GM12874 (cell line): Measurements from ENCODE around the gene MKI67.

Source experiments
- TF ChIP-seq, protein P1 (sequence below): IDR thresholded peaks from 2 replicates; pipeline ENCODE4 v1.5.1; 2011; ENCODE audit warnings: low read depth, mild to moderate bottlenecking, control low read depth, low read length, moderate library complexity; ENCODE audit not compliant: insufficient read depth

Gene MKI67

DNA sequence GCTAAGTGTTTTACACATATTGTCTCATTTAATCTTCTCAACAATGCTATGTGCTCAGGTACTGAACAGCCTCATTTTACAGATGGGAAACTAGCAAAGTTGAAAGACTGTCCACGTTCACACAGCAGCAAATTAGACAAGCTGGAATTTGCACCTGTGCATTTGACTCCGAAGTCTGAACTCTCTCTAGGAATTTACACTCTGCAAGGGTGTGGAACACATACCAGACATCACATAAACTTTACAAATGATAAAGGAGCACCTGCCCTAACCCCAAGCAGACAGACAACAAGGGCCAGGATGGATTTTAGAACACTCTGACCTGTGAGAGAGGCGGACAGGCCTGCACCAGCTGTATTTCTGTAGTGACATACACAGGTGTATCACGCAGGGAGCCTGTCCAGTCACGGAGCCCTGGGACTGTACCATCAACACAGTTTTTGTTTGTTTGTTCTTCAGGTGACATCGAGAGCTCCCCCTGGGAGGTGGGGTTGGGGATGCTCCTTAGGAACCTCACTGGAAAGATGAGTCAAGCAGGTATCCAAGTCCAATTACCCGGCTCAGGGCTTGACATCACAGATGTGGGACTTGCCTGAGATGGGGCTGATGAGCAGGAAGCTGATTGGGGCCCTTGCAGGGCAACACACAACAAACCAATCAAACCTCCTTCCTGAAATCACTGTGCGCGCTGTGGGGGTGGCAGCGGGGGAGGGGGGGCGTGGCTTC lies 31.0 kb downstream of the MKI67 start:
- TF ChIP-seq, protein P1, sequence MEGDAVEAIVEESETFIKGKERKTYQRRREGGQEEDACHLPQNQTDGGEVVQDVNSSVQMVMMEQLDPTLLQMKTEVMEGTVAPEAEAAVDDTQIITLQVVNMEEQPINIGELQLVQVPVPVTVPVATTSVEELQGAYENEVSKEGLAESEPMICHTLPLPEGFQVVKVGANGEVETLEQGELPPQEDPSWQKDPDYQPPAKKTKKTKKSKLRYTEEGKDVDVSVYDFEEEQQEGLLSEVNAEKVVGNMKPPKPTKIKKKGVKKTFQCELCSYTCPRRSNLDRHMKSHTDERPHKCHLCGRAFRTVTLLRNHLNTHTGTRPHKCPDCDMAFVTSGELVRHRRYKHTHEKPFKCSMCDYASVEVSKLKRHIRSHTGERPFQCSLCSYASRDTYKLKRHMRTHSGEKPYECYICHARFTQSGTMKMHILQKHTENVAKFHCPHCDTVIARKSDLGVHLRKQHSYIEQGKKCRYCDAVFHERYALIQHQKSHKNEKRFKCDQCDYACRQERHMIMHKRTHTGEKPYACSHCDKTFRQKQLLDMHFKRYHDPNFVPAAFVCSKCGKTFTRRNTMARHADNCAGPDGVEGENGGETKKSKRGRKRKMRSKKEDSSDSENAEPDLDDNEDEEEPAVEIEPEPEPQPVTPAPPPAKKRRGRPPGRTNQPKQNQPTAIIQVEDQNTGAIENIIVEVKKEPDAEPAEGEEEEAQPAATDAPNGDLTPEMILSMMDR = no peak

DNA sequence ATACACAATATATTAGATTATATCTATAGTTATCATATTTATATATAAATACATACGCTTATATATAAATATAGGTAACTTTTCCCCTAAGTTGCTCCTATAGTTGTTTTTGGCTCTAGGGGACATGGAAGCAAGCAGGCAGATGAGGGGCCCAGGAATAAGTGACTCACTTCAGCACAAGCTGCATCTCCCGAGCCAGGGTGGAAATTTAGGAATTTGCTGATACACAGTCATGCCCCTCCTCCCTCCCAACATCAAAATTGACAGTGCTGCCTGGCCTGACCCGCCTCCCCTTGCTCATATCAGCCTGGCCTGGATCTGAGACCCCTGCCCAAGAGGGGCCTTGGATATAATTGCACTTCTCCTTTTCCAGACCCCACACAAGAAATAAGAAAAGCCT lies 33.8 kb downstream of the MKI67 start:
- TF ChIP-seq, protein P1 = no peak

DNA sequence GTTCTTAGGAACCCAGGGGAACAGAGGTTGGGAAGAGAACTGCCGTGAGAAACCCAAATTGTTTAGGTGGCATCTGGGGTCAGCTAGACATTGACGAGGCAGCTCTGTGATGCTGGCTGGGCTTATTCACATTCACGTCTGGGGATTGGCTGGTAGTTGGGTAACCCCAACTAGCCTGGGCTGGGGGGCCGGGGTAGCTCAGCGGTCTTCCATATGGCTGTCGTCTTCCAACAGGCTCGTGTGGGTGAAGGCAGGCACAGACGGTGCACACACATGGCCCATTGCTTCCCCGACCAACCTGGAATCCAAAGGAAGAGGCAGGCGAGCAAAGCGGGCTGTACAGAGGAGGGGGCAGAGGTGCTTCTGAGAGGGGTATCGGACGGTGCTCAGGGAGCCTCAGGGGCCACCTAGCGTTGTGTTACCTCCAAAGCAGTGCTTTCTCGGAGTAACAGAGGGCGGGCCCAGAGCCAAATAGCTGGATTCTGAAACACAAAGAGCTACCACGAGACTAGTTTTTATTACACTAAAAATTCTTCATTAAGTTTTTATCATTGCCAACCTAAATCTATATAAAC lies 34.5 kb downstream of the MKI67 start:
- TF ChIP-seq, protein P1 = no peak

DNA sequence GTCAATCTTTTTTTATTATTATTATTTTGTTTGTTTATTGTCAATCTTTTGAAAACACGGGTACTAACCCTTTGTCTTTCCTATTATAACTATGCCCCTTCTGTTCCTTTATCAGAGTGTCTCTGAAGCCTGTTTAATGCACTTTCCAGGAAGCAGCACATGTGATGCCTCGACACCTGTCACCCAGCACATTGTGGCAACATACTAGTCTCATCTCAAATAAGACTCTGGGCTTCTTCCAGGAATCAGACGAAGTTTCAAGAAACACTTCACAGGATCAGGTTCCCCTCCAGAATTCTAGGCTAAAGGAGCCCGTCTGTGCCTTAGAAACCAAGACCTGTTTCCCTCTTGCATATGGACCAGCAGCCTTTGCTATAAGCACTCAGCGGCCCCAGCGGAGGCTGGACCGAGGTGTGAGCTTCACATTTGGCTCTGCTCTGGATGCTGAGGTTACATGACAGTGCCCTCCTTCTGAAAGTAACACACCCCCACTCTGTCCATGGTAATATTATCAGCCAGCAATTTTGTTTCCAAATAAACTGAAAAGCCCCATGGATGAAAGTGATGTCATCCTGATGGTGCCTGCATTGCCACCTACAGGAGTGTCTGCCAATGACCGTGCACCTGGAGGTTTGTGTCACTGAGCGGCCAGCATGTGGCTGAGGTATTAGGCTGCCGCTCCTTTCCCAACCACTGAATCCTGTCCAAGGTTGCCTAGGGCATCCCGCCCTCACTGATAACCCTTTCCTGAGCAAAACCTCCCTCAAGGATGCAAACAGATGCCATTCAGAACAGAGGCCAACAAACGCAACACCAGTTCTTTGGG lies 38.1 kb downstream of the MKI67 start:
- TF ChIP-seq, protein P1 = no peak

DNA sequence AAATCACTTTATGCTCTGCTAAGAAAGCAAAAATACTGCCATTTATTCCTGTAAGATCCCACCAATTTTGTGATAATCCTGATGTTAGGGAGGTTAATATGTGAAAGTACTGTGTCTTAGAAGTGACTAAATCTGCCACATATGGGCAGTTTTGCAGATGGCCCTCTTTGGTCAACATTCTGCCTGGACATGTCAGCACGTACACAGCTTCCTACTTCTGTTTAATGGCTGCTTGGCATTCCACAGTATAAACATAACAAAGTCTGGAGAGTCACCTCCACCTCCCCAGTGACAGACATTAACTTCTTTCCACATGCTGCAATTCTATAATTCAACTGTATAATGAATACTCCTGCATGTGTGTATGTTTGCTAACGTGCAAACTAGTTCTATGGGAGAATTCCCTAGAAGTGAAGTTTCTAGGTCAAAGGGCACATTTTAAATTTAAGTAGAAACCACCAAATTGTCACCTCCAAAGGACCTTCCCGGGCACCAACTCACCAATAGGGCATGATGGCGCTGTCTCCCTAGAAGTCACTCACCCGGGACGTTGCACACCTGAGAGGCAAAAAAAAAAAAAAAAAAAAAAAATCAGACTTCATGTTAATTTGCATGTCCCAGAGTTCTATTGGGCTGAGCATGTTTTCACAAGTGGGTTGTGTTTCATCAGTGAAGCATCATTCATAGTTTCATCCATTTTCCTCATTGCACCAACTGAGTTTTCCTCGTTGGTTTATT lies 38.9 kb downstream of the MKI67 start:
- TF ChIP-seq, protein P1 = no peak

DNA sequence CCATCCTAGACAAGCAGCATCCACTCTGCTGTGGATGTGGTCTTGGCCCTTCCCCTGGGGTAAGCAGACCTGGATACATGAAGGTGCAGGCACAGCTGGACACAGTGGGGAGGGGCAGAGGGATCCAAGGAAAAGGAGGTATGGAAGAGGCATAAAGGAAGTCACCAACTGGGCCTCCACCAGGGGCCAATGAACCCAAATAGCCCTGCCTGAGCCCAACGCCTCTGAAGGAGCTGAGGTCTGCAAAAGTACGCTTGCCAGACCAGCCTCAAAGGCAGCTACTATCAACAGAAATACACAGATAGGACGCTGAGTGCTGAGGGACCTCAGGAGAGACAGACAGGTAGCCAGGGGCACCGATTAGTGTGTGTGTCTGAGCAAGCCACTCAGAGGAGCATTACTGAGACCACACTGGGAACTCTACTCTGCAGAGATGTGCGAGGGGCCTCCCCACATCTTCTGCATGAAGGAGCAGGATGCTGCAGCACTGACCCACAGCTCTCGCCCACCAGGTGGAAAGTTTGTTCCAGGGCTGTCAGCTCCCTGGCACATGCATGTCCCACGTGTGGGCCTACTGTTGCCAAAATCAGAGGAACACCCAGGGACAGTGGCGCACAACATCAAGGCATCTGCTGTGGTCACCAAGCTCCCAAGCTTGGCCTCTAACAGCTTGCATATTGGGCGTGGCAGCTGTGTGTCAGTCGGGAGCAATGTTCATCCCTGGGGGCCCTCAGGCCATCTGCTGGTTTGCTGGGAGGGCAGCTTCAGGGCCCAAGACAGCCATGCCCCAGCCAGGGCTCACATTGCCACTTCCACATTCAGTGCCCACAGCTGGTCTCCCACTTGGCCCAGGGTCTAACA lies 40.0 kb downstream of the MKI67 start:
- TF ChIP-seq, protein P1 = no peak
